ENCODE results near the gene TMEM131L. TPM values are rescaled to one million over a fixed set of nuclear protein-coding genes. Genes with fewer than 3 reads are reported as not detected.
"Not testable (repeated sequence)": the region's sequence is repeated elsewhere in the genome, so short reads cannot be mapped to it uniquely, and the experiment has no call there.

The TMEM131L gene
- total RNA-seq, 2 experiments from 2014 or later = 25.2 to 26.3 TPM

GRCh38 chr4:153468587-153468986 is 2.4 kb downstream of the TMEM131L start:
- H3K36me3 Mint-ChIP-seq (ENCODE audit: low read depth) = peaks cover 38% of the 10 kb centered on the region

GRCh38 chr4:153469031-153469430 is 2.9 kb downstream of the TMEM131L start:
- Mint-ChIP-seq H3K36me3 (ENCODE audit: low read depth) (peaks cover 40% of the 10 kb centered on the region), H3K4me3 (peak overlapping the region; percentile 84), H3K27ac (peak overlapping the region; percentile 81), H3K4me1 (peaks cover 68% of the 10 kb centered on the region), H3K9me3 (no peaks in the 10 kb centered on the region), H3K27me3 (peaks cover 2% of the 10 kb centered on the region)
- POLR2A ChIA-PET = interaction anchor here (0.6 to 7.1 kb wide), 9 partner anchors 14 to 510 kb away, joined by 3 to 98 read pairs (median 9); partner anchors contain the start of gene MND1
- CTCF ChIA-PET = interaction anchor here (1.0 to 2.0 kb wide), 6 partner anchors 10 to 123 kb away, joined by 3 to 8 read pairs (median 4); no protein-coding TSS in a partner anchor
- no peak for DNase-seq

More at GRCh38 chr4:153468587-153468986, 2.4 kb downstream of the TMEM131L start:
- H3K27me3 Mint-ChIP-seq = peaks cover 2% of the 10 kb centered on the region
- H3K9me3 Mint-ChIP-seq = no peaks in the 10 kb centered on the region
- ChIA-PET POLR2A (interaction anchor here (0.6 to 7.1 kb wide), 15 partner anchors 12 to 510 kb away, joined by 3 to 99 read pairs (median 9); partner anchors contain the start of gene MND1), CTCF (interaction anchor here (1.0 to 3.8 kb wide), 16 partner anchors 10 to 124 kb away, joined by 3 to 56 read pairs (median 6); partner anchors contain the start of gene MND1)
- peak overlapping the region; percentile 84 for H3K4me3 Mint-ChIP-seq
- no peak for DNase-seq
- peaks cover 68% of the 10 kb centered on the region for H3K4me1 Mint-ChIP-seq
- H3K27ac Mint-ChIP-seq = peak overlapping the region; percentile 81

- Mint-ChIP-seq H3K4me3 (peak overlapping the region; percentile 35), H3K36me3 (ENCODE audit: low read depth) (peaks cover 53% of the 10 kb centered on the region), H3K27ac (peak overlapping the region; percentile 81), H3K4me1 (peaks cover 62% of the 10 kb centered on the region)
- CTCF ChIA-PET, H3K9me3 Mint-ChIP-seq, DNase-seq, H3K27me3 Mint-ChIP-seq: not testable (repeated sequence)
- POLR2A ChIA-PET = interaction anchor here (1.5 to 7.1 kb wide), 5 partner anchors 17 to 59 kb away, joined by 5 to 98 read pairs (median 25); no protein-coding TSS in a partner anchor
Observed at GRCh38 chr4:153471071-153471697, 5.0 kb downstream of the TMEM131L start.

- POLR2A ChIA-PET = interaction anchor here (3.0 to 6.6 kb wide), 3 partner anchors 27 to 58 kb away, joined by 11 to 60 read pairs (median 25); no protein-coding TSS in a partner anchor
Observed at GRCh38 chr4:153471698-153472093, 5.5 kb downstream of the TMEM131L start.

GRCh38 chr4:153472122-153473037 is 6.2 kb downstream of the TMEM131L start:
- no peak for DNase-seq
- H3K36me3 Mint-ChIP-seq (ENCODE audit: low read depth) = peaks cover 57% of the 10 kb centered on the region
- H3K9me3 Mint-ChIP-seq = no peaks in the 10 kb centered on the region
- no peaks in the 10 kb centered on the region for H3K27me3 Mint-ChIP-seq
- peaks cover 66% of the 10 kb centered on the region for H3K4me1 Mint-ChIP-seq
- peak overlapping the region; percentile 81 for H3K27ac Mint-ChIP-seq
- CTCF ChIA-PET = interaction anchor here (0.5 kb wide), 1 partner anchor 21 kb away, joined by 4 read pairs; no protein-coding TSS in a partner anchor
- peak overlapping the region; percentile 35 for H3K4me3 Mint-ChIP-seq
- POLR2A ChIA-PET = interaction anchor here (0.8 to 4.3 kb wide), 4 partner anchors 12 to 102 kb away, joined by 3 to 25 read pairs (median 3); no protein-coding TSS in a partner anchor

More at GRCh38 chr4:153471698-153472093, 5.5 kb downstream of the TMEM131L start:
- peaks cover 53% of the 10 kb centered on the region for H3K36me3 Mint-ChIP-seq (ENCODE audit: low read depth)
- H3K4me1 Mint-ChIP-seq = peaks cover 62% of the 10 kb centered on the region
- CTCF ChIA-PET = interaction anchor here (0.5 kb wide), 1 partner anchor 22 kb away, joined by 4 read pairs; no protein-coding TSS in a partner anchor
- no peaks in the 10 kb centered on the region for H3K27me3 Mint-ChIP-seq
- H3K27ac Mint-ChIP-seq = peak overlapping the region; percentile 81
- no peak for DNase-seq
- H3K4me3 Mint-ChIP-seq = peak overlapping the region; percentile 35
- H3K9me3 Mint-ChIP-seq = no peaks in the 10 kb centered on the region

- POLR2A ChIA-PET = interaction anchor here (0.6 to 1.4 kb wide), 5 partner anchors 8 to 41 kb away, joined by 3 to 4 read pairs (median 3); partner anchors contain the start of gene TMEM131L
- no peak overlapping the region for H3K4me3 Mint-ChIP-seq
- no peaks in the 10 kb centered on the region for H3K9me3 Mint-ChIP-seq
- no peak overlapping the region for H3K27ac Mint-ChIP-seq
- peaks cover 54% of the 10 kb centered on the region for H3K4me1 Mint-ChIP-seq
- no peaks in the 10 kb centered on the region for H3K27me3 Mint-ChIP-seq
- DNase-seq = no peak
- CTCF ChIA-PET = interaction anchor here (1.1 kb wide), 1 partner anchor 100 kb away, joined by 3 read pairs; no protein-coding TSS in a partner anchor
- H3K36me3 Mint-ChIP-seq (ENCODE audit: low read depth) = peaks cover 51% of the 10 kb centered on the region
Observed at GRCh38 chr4:153474251-153474650, 8.1 kb downstream of the TMEM131L start.

- Mint-ChIP-seq H3K9me3 (no peaks in the 10 kb centered on the region), H3K27me3 (no peaks in the 10 kb centered on the region), H3K4me1 (peaks cover 41% of the 10 kb centered on the region), H3K36me3 (ENCODE audit: low read depth) (peaks cover 46% of the 10 kb centered on the region), H3K4me3 (no peak overlapping the region), H3K27ac (no peak overlapping the region)
- ChIA-PET CTCF (interaction anchor here (1.4 to 1.8 kb wide), 2 partner anchors 44 to 96 kb away, joined by 3 read pairs; no protein-coding TSS in a partner anchor), POLR2A (interaction anchor here (1.4 to 1.5 kb wide), 2 partner anchors 10 to 11 kb away, joined by 7 read pairs; partner anchors contain the start of gene TMEM131L)
- no peak for DNase-seq
Observed at GRCh38 chr4:153476829-153477574, 10.8 kb downstream of the TMEM131L start.

- no peaks in the 10 kb centered on the region for H3K27me3 Mint-ChIP-seq
- ChIA-PET POLR2A (interaction anchor here (1.0 to 1.9 kb wide), 4 partner anchors 9 to 13 kb away, joined by 3 to 4 read pairs (median 4); partner anchors contain the start of gene TMEM131L), CTCF (interaction anchor here (1.0 to 1.1 kb wide), 3 partner anchors 10 to 43 kb away, joined by 3 to 5 read pairs (median 3); partner anchors contain the start of gene TMEM131L)
- H3K9me3 Mint-ChIP-seq = no peaks in the 10 kb centered on the region
- peaks cover 32% of the 10 kb centered on the region for H3K36me3 Mint-ChIP-seq (ENCODE audit: low read depth)
- no peak overlapping the region for H3K4me3 Mint-ChIP-seq
- DNase-seq = no peak
- H3K4me1 Mint-ChIP-seq = peaks cover 41% of the 10 kb centered on the region
- H3K27ac Mint-ChIP-seq = no peak overlapping the region
Observed at GRCh38 chr4:153479101-153479500, 12.9 kb downstream of the TMEM131L start.

- ChIA-PET POLR2A (interaction anchor here (1.1 kb wide), 2 partner anchors 13 to 15 kb away, joined by 5 read pairs; partner anchors contain the start of gene TMEM131L), CTCF (no interaction called here)
- no peak overlapping the region for H3K27ac Mint-ChIP-seq
- peaks cover 39% of the 10 kb centered on the region for H3K4me1 Mint-ChIP-seq
- no peaks in the 10 kb centered on the region for H3K9me3 Mint-ChIP-seq
- no peaks in the 10 kb centered on the region for H3K27me3 Mint-ChIP-seq
- peaks cover 20% of the 10 kb centered on the region for H3K36me3 Mint-ChIP-seq (ENCODE audit: low read depth)
- DNase-seq = no peak
- no peak overlapping the region for H3K4me3 Mint-ChIP-seq
Observed at GRCh38 chr4:153480704-153481103, 14.5 kb downstream of the TMEM131L start.

- POLR2A ChIA-PET = interaction anchor here (1.1 kb wide), 2 partner anchors 16 to 42 kb away, joined by 3 to 5 read pairs; partner anchors contain the start of gene TMEM131L
- CTCF ChIA-PET = interaction anchor here (1.0 kb wide), 1 partner anchor 49 kb away, joined by 3 read pairs; no protein-coding TSS in a partner anchor
- no peak overlapping the region for H3K4me3 Mint-ChIP-seq
- no peaks in the 10 kb centered on the region for H3K27me3 Mint-ChIP-seq
- peaks cover 47% of the 10 kb centered on the region for H3K4me1 Mint-ChIP-seq
- no peak overlapping the region for H3K27ac Mint-ChIP-seq
- H3K9me3 Mint-ChIP-seq = no peaks in the 10 kb centered on the region
- DNase-seq = no peak
- H3K36me3 Mint-ChIP-seq (ENCODE audit: low read depth) = peaks cover 20% of the 10 kb centered on the region
Observed at GRCh38 chr4:153481478-153481877, 15.3 kb downstream of the TMEM131L start.

Measured in activated CD4-positive, alpha-beta memory T cell treated with anti-CD3 and anti-CD28 coated beads, Interleukin-2, amount 10 ng/mL, durations not matched to agents 7 days and 5 days (primary cell).